NCI-H2171 treated with DMSO at 0.1 percent for 48 hours (cell line): ENCODE data around the gene EPHB3.

Experiments
- DNase-seq: peaks from one replicate; lab custom pipeline; 2025; lab: John Stamatoyannopoulos, UW

Gene EPHB3

GRCh38 chr3:184626923-184627322 is 65.3 kb downstream of the EPHB3 start:
- DNase-seq = no peak

- DNase-seq = no peak
Observed at GRCh38 chr3:184629555-184630160, 68.1 kb downstream of the EPHB3 start.

- no peak for DNase-seq
Observed at GRCh38 chr3:184630861-184631471, 69.4 kb downstream of the EPHB3 start.

- DNase-seq = no peak
Observed at GRCh38 chr3:184631472-184631861, 69.9 kb downstream of the EPHB3 start.
